K562 (cell line): ENCODE data around the gene SORBS2. TPM values are rescaled to one million over a fixed set of nuclear protein-coding genes. Genes with fewer than 3 reads are reported as not detected.

Source experiments
- ATAC-seq: fragments of 200-7000 bp; cut with Tn5 transposase; 3 replicates; pipeline ENCODE4 v1.9.1; 2020; ENCODE audit warnings: moderate library complexity
- BruUV-seq: library from RNA; stranded (reverse); fragments of 400-500 nt; replicated peaks from 2 replicates; lab custom pipeline; 2021; lab: Mats Ljungman, UMichigan
- CTCF ChIA-PET: fragments of 300-600 bp; formaldehyde crosslinking; extraction: SDS; loops from one replicate; lab custom pipeline; 2021; ENCODE audit warnings: low intra/inter-chr PET ratio; lab: Yijun Ruan, JAX
- POLR2A ChIA-PET: fragments of 300-600, 350-650 bp; sonication (Branson Sonifier 250); formaldehyde crosslinking; extraction: SDS; loops from one replicate; lab custom pipeline; 2021; ENCODE audit warnings: antibody characterized with exemption, inconsistent platforms; lab: Yijun Ruan, JAX
- DNase-seq, 4 experiments: peaks; one replicate each; pipeline versions ENCODE4 v3.0.0 to v3.0.0-alpha.2; 2011 to 2018; ENCODE audit warnings: low spot score in 3 of 4, mixed read lengths in 3 of 4; ENCODE audit errors: extremely low read depth in 1 of 4
- FAIRE-seq: peaks from 2 replicates; lab custom pipeline; 2011; peaks lifted over from hg19 to GRCh38; lab: Jason Lieb, UNC
- H2AFZ ChIP-seq: 2 replicates; pipeline ENCODE4 v1.6.0; 2011; ENCODE audit warnings: low read depth, low read length, control low read depth, inconsistent platforms
- H3K27ac ChIP-seq: fragments of 200-600 bp; 3 replicates; pipeline ENCODE4 v1.8.0; 2011; ENCODE audit warnings: low read depth, mild to moderate bottlenecking, control low read depth, inconsistent platforms, low read length, moderate library complexity, mixed read lengths; ENCODE audit errors: extremely low read depth
- H3K27me3 ChIP-seq, 2 experiments: fragments of 300-600 bp in 1 of 2; 2 replicates in 1 of 2; 3 replicates in 1 of 2; pipeline versions ENCODE4 v1.6.0 to v1.8.0; 2011; ENCODE audit warnings: inconsistent platforms in 2 of 2, low read length in 2 of 2, mild to moderate bottlenecking in 1 of 2, mixed read lengths in 1 of 2, moderate library complexity in 1 of 2; ENCODE audit not compliant: control insufficient read depth in 2 of 2, insufficient read depth in 2 of 2
- H3K36me3 ChIP-seq: fragments of 300-600 bp; 3 replicates; pipeline ENCODE4 v1.8.0; 2011; ENCODE audit warnings: mild to moderate bottlenecking, low read length, inconsistent platforms; ENCODE audit not compliant: control insufficient read depth, insufficient read depth
- H3K4me1 ChIP-seq, 2 experiments: fragments of 200-600 bp in 1 of 2; replicated peaks in 1 of 2; 2 replicates in 1 of 2; 3 replicates in 1 of 2; pipeline versions ENCODE4 v1.5.1 to v1.8.0; 2011; ENCODE audit warnings: inconsistent platforms in 2 of 2, low read length in 2 of 2, mild to moderate bottlenecking in 1 of 2, mixed read lengths in 1 of 2, moderate library complexity in 1 of 2; ENCODE audit not compliant: control insufficient read depth in 2 of 2, insufficient read depth in 2 of 2
- H3K4me2 ChIP-seq: 2 replicates; pipeline ENCODE4 v1.6.1; 2011; ENCODE audit warnings: low read length, control low read depth, inconsistent platforms, mixed read lengths; ENCODE audit not compliant: insufficient read depth
- H3K4me3 ChIP-seq: fragments of 200-600 bp; sonication (generic), shearing (Covaris generic); 2 replicates; pipeline ENCODE4 v1.5.1; 2016; ENCODE audit warnings: control low read depth, inconsistent platforms
- H3K79me2 ChIP-seq: fragments of 200-600 bp; 3 replicates; pipeline ENCODE4 v1.8.0; 2011; ENCODE audit warnings: low read length, inconsistent platforms; ENCODE audit not compliant: control insufficient read depth, insufficient read depth
- H3K9ac ChIP-seq, 2 experiments: 2 replicates each; pipeline versions ENCODE4 v1.6.0 to v1.6.1; 2011; ENCODE audit warnings: low read depth in 2 of 2, low read length in 2 of 2, control low read depth in 1 of 2, inconsistent platforms in 1 of 2, mild to moderate bottlenecking in 1 of 2, mixed read lengths in 1 of 2; ENCODE audit not compliant: insufficient read depth in 1 of 2
- H3K9me1 ChIP-seq: one replicate; pipeline ENCODE4 v1.6.0; 2011; ENCODE audit warnings: inconsistent platforms, mild to moderate bottlenecking, low read length, moderate library complexity; ENCODE audit not compliant: control insufficient read depth, insufficient read depth
- H3K9me3 ChIP-seq: replicated peaks from 2 replicates; pipeline ENCODE4 v1.5.1; 2011; ENCODE audit warnings: low read depth, low read length, inconsistent platforms; ENCODE audit not compliant: control insufficient read depth, insufficient read depth
- H4K20me1 ChIP-seq: replicated peaks from 2 replicates; pipeline ENCODE4 v1.6.1; 2011; ENCODE audit warnings: low read length, inconsistent platforms, mixed read lengths; ENCODE audit not compliant: control insufficient read depth, insufficient read depth
- ARID2 ChIP-seq: fragments of 450-650 bp; IDR thresholded peaks from 2 replicates; pipeline ENCODE4 v1.6.1; 2017; ENCODE audit warnings: antibody characterized with exemption, mild to moderate bottlenecking
- BRF1 ChIP-seq: IDR thresholded peaks from 3 replicates; pipeline ENCODE4 v1.6.1; 2011; ENCODE audit warnings: borderline replicate concordance, mild to moderate bottlenecking; ENCODE audit not compliant: insufficient read length; ENCODE audit errors: extremely low read depth
- FOXK2 ChIP-seq, 2 experiments: fragments of 450-650 bp; IDR thresholded peaks in 1 of 2; conservative IDR thresholded peaks in 1 of 2; 2 replicates each; pipeline ENCODE4 v1.6.1; 2016; ENCODE audit warnings: low read depth in 2 of 2, mild to moderate bottlenecking in 1 of 2
- KLF6 ChIP-seq: fragments of 250-450 bp; sonication (Bioruptor Pico); IDR thresholded peaks from 2 replicates; pipeline ENCODE4 v1.4.0; 2020; ENCODE audit warnings: mild to moderate bottlenecking, moderate library complexity, borderline replicate concordance
- MAFK ChIP-seq: IDR thresholded peaks from 2 replicates; pipeline ENCODE4 v1.6.1; 2011; ENCODE audit warnings: low read length, improper control_type of control experiment
- MYBL2 ChIP-seq, 2 experiments: fragments of 450-650 bp in 1 of 2; sonication (generic) in 1 of 2; formaldehyde crosslinking in 1 of 2; IDR thresholded peaks; 2 replicates each; pipeline versions ENCODE4 v1.6.1 to v1.8.1; 2017 to 2022; ENCODE audit warnings: borderline replicate concordance in 1 of 2, inconsistent platforms in 1 of 2, low read depth in 1 of 2, mild to moderate bottlenecking in 1 of 2, missing genetic modification reagents in 1 of 2, moderate library complexity in 1 of 2
- RBM17 ChIP-seq: fragments of 200-400 bp; formaldehyde crosslinking; IDR thresholded peaks from 2 replicates; pipeline ENCODE4 v1.6.1; 2017; ENCODE audit warnings: low read depth, mild to moderate bottlenecking, low read length, borderline replicate concordance
- SLC30A9 ChIP-seq: fragments of 250-450 bp; sonication (Bioruptor Pico); IDR thresholded peaks from 2 replicates; pipeline ENCODE4 v1.8.0; 2022; ENCODE audit warnings: mild to moderate bottlenecking, moderate library complexity
- STAT5A ChIP-seq: IDR thresholded peaks from 2 replicates; pipeline ENCODE4 v1.6.1; 2012; ENCODE audit warnings: low read length, inconsistent platforms, borderline replicate concordance
- STAT5B ChIP-seq: fragments of 250-450 bp; sonication (Bioruptor Pico); IDR thresholded peaks from 2 replicates; pipeline ENCODE4 v1.8.0; 2021; ENCODE audit warnings: mild to moderate bottlenecking, inconsistent platforms
- WGBS: fragments of 100-300 bp; shearing (Covaris generic); methylation state at CpG from one replicate; pipeline ENCODE4 v1.1.6; 2016; ENCODE audit warnings: low coverage, mixed read lengths; ENCODE audit not compliant: insufficient coverage; ENCODE audit errors: missing lambda C conversion rate; 5-methylcytosine and 5-hydroxymethylcytosine counted together
- in situ Hi-C: fragments of 300-500 bp; cut with MboI; formaldehyde crosslinking; loops from 4 replicates; pipeline ENCODE4 v1.15.0; 2018; ENCODE audit warnings: inconsistent platforms, mixed read lengths
- intact Hi-C: fragments of 100-400 bp; cut with micrococcal nuclease; formaldehyde crosslinking; loops from 2 replicates; pipeline ENCODE4 v1.14.2; 2022
- polyA plus RNA-seq, 8 experiments: library from polyadenylated mRNA; depleted of rRNA in 4 of 8; stranded (reverse) in 5 of 8; unstranded in 3 of 8; fragments of >200 nt; fragmentation: Nextera tagmentation in 2 of 8; fragmentation: Illumina TruSeq in 1 of 8; extraction: Ambion mirVana in 2 of 8; extraction: Trizol in 1 of 8; gene quantifications; 2 replicates each; pipeline versions ENCODE4 v1.2.1 to v1.2.3, GENCODE V29; 2011 to 2014; ENCODE audit warnings: inconsistent platforms in 1 of 8, missing spikeins in 1 of 8
- total RNA-seq, 7 experiments: library from RNA; depleted of rRNA in 6 of 7; stranded (reverse); fragments of >200 nt in 6 of 7; fragmentation: Illumina TruSeq in 2 of 7; extraction: Trizol in 2 of 7; gene quantifications; 2 replicates each; pipeline versions ENCODE4 v1.2.1 to v1.2.3, GENCODE V29; 2011 to 2021; ENCODE audit warnings: low replicate concordance in 1 of 7
- TF ChIP-seq, protein P1 (sequence below): fragments of 450-650 bp; formaldehyde crosslinking; IDR thresholded peaks from 2 replicates; pipeline ENCODE4 v1.4.0; 2022; ENCODE audit warnings: mild to moderate bottlenecking, moderate library complexity
- TF ChIP-seq, protein P2 (sequence below): IDR thresholded peaks from 2 replicates; pipeline ENCODE4 v1.6.1; 2012; ENCODE audit warnings: low read depth, low read length, improper control_type of control experiment, borderline replicate concordance
- TF ChIP-seq, protein P3 (sequence below): sonication (generic); formaldehyde crosslinking; IDR thresholded peaks from 2 replicates; pipeline ENCODE4 v1.8.1; 2023; ENCODE audit warnings: missing genetic modification reagents, mild to moderate bottlenecking, borderline replicate concordance

SORBS2 gene
- total and polyA plus RNA-seq, 9 of the 15 experiments (the other 6 are each of a cell fraction or from before 2014, with no cell fraction given): 0.29 TPM; not detected in 8

DNA sequence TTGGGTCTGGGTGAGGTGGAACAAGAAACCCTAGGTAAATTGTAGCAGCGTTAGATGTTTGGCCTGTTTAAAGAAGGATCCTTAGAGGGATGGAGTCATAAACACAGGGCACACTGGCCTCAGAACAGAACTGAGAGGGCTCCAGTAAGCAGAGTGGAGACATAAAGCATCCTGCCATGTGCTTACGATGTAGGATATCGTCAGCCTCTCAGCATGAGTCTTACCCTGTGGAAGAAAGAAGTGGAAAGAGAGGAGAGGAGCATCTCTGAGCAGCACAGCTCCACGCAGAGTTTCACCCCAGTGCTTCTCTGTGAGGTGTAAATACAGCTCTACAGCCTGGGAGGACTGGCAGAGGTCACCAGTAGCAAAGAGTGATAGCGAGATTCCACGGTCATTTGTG, 27.8 kb upstream of the SORBS2 start:
- WGBS: 0% methylated on average over 6 of the region's 6 CpGs
- in situ Hi-C loops: no loop called here
- H3K4me1 ChIP-seq: no peaks in the 10 kb centered on the region
- CTCF ChIA-PET: no interaction called here
- POLR2A ChIA-PET: no interaction called here
- BruUV-seq: no TSS peak
- no peaks in the 10 kb centered on the region for H3K79me2 ChIP-seq
- no peaks in the 10 kb centered on the region for H3K9me1 ChIP-seq
- intact Hi-C loops: no loop called here
- H2AFZ ChIP-seq: no peak overlapping the region
- H3K4me2 ChIP-seq: no peak overlapping the region
- no peak for ATAC-seq
- TF ChIP-seq MYBL2 (IDR thresholded peaks at IDR 0.05; ENCODE audit: low read depth) (no peak), MYBL2 (CRISPR knock-in tag; IDR thresholded peaks at IDR 0.05; ENCODE audit: borderline replicate concordance) (no peak), ARID2 (no peak), KLF6 (CRISPR knock-in tag) (no peak), SLC30A9 (CRISPR knock-in tag) (no peak), STAT5A (no peak), RBM17 (no peak), STAT5B (CRISPR knock-in tag) (no peak), BRF1 (no peak), FOXK2 (conservative IDR thresholded peaks at IDR 0.05 in 1 of 2, IDR thresholded peaks at IDR 0.05 in 1 of 2; ENCODE audit: low read depth in 2 of 2) (no peak), MAFK (no peak)
- TF ChIP-seq, protein P1, sequence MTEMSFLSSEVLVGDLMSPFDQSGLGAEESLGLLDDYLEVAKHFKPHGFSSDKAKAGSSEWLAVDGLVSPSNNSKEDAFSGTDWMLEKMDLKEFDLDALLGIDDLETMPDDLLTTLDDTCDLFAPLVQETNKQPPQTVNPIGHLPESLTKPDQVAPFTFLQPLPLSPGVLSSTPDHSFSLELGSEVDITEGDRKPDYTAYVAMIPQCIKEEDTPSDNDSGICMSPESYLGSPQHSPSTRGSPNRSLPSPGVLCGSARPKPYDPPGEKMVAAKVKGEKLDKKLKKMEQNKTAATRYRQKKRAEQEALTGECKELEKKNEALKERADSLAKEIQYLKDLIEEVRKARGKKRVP (CRISPR knock-in tag): no peak
- TF ChIP-seq, protein P2, sequence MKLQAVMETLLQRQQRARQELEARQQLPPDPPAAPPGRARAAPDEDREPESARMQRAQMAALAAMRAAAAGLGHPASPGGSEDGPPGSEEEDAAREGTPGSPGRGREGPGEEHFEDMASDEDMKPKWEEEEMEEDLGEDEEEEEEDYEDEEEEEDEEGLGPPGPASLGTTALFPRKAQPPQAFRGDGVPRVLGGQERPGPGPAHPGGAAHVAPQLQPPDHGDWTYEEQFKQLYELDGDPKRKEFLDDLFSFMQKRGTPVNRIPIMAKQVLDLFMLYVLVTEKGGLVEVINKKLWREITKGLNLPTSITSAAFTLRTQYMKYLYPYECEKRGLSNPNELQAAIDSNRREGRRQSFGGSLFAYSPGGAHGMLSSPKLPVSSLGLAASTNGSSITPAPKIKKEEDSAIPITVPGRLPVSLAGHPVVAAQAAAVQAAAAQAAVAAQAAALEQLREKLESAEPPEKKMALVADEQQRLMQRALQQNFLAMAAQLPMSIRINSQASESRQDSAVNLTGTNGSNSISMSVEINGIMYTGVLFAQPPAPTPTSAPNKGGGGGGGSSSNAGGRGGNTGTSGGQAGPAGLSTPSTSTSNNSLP: no peak
- TF ChIP-seq, protein P3, sequence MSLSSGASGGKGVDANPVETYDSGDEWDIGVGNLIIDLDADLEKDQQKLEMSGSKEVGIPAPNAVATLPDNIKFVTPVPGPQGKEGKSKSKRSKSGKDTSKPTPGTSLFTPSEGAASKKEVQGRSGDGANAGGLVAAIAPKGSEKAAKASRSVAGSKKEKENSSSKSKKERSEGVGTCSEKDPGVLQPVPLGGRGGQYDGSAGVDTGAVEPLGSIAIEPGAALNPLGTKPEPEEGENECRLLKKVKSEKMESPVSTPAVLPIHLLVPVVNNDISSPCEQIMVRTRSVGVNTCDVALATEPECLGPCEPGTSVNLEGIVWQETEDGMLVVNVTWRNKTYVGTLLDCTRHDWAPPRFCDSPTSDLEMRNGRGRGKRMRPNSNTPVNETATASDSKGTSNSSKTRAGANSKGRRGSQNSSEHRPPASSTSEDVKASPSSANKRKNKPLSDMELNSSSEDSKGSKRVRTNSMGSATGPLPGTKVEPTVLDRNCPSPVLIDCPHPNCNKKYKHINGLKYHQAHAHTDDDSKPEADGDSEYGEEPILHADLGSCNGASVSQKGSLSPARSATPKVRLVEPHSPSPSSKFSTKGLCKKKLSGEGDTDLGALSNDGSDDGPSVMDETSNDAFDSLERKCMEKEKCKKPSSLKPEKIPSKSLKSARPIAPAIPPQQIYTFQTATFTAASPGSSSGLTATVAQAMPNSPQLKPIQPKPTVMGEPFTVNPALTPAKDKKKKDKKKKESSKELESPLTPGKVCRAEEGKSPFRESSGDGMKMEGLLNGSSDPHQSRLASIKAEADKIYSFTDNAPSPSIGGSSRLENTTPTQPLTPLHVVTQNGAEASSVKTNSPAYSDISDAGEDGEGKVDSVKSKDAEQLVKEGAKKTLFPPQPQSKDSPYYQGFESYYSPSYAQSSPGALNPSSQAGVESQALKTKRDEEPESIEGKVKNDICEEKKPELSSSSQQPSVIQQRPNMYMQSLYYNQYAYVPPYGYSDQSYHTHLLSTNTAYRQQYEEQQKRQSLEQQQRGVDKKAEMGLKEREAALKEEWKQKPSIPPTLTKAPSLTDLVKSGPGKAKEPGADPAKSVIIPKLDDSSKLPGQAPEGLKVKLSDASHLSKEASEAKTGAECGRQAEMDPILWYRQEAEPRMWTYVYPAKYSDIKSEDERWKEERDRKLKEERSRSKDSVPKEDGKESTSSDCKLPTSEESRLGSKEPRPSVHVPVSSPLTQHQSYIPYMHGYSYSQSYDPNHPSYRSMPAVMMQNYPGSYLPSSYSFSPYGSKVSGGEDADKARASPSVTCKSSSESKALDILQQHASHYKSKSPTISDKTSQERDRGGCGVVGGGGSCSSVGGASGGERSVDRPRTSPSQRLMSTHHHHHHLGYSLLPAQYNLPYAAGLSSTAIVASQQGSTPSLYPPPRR (CRISPR knock-in tag): no peak
- no peak for FAIRE-seq
- no peaks in the 10 kb centered on the region for H4K20me1 ChIP-seq
- DNase-seq: no peak
- H3K36me3 ChIP-seq: no peaks in the 10 kb centered on the region
- H3K9me3 ChIP-seq: no peaks in the 10 kb centered on the region
- H3K27me3 ChIP-seq: peaks cover 2 to 11% of the 10 kb centered on the region in 2 experiments; a peak in 2 of 5 replicates
- H3K4me3 ChIP-seq: no peak overlapping the region
- no peak overlapping the region for H3K9ac ChIP-seq
- no peak overlapping the region for H3K27ac ChIP-seq
